GM12878 (cell line): Measurements from ENCODE around the gene SUOX. TPM values are rescaled to one million over a fixed set of nuclear protein-coding genes. Genes with fewer than 3 reads are reported as not detected.
A peak's percentile ranks its signal among the peaks of the same experiment; 100 is the strongest.

ENCODE experiments used
- ATAC-seq: fragments of 200-7000 bp; cut with Tn5 transposase; 3 replicates; pipeline ENCODE4 v1.9.1; 2020; ENCODE audit warnings: mild to moderate bottlenecking, moderate library complexity
- BruUV-seq: library from RNA; stranded (reverse); fragments of 400-500 nt; replicated peaks from 2 replicates; lab custom pipeline; 2021; lab: Mats Ljungman, UMichigan
- CTCF ChIA-PET: fragments of 300-600 bp; sonication (Branson Sonifier 250); formaldehyde crosslinking; extraction: SDS; loops from one replicate; lab custom pipeline; 2021; ENCODE audit warnings: inconsistent platforms; lab: Yijun Ruan, JAX
- POLR2A ChIA-PET: fragments of 350-600 bp; formaldehyde crosslinking; extraction: SDS; loops from one replicate; lab custom pipeline; 2021; ENCODE audit warnings: inconsistent platforms; lab: Charles Lee
- RAD21 ChIA-PET: fragments of 300-600 bp; sonication (Branson Sonifier 250); formaldehyde crosslinking; loops from one replicate; lab custom pipeline; 2023; ENCODE audit warnings: antibody characterized with exemption; ENCODE audit not compliant: unreplicated experiment; lab: Charles Lee
- SMC1A ChIA-PET: fragments of 300-600 bp; sonication (Branson Sonifier 250); formaldehyde crosslinking; loops from one replicate; lab custom pipeline; 2023; ENCODE audit not compliant: unreplicated experiment, uncharacterized antibody; lab: Charles Lee
- DNase-seq: peaks from one replicate; pipeline ENCODE4 v3.0.0-alpha.2; 2011; ENCODE audit warnings: low read depth, low spot score
- FAIRE-seq: peaks from 3 replicates; lab custom pipeline; 2011; peaks lifted over from hg19 to GRCh38; lab: Jason Lieb, UNC
- H2AFZ ChIP-seq: 2 replicates; pipeline ENCODE4 v1.6.0; 2011; ENCODE audit warnings: low read depth, low read length, control low read depth; ENCODE audit not compliant: control insufficient read depth
- H3K27ac ChIP-seq: 2 replicates; pipeline ENCODE4 v1.5.1; 2011; ENCODE audit warnings: control low read depth; ENCODE audit not compliant: control insufficient read depth, insufficient read depth
- H3K27me3 ChIP-seq, 2 experiments: replicated peaks in 1 of 2; 2 replicates each; pipeline versions ENCODE4 v1.6.0 to v1.6.1; 2011; ENCODE audit warnings: low read length in 1 of 2; ENCODE audit not compliant: control insufficient read depth in 2 of 2, insufficient read depth in 2 of 2
- H3K36me3 ChIP-seq, 2 experiments: 2 replicates each; pipeline ENCODE4 v1.5.1; 2011; ENCODE audit warnings: low read length in 1 of 2; ENCODE audit not compliant: control insufficient read depth in 2 of 2, insufficient read depth in 2 of 2
- H3K4me1 ChIP-seq: 2 replicates; pipeline ENCODE4 v1.6.1; 2011; ENCODE audit warnings: mild to moderate bottlenecking, low read length, moderate library complexity, mixed read lengths; ENCODE audit not compliant: control insufficient read depth, insufficient read depth
- H3K4me2 ChIP-seq: 2 replicates; pipeline ENCODE4 v1.6.0; 2011; ENCODE audit warnings: control low read depth; ENCODE audit not compliant: control insufficient read depth, insufficient read depth
- H3K4me3 ChIP-seq: fragments of 200-600 bp; sonication (generic); 2 replicates; pipeline ENCODE4 v1.5.1; 2016
- H3K79me2 ChIP-seq: 2 replicates; pipeline ENCODE4 v1.6.0; 2011; ENCODE audit warnings: low read length; ENCODE audit not compliant: control insufficient read depth, insufficient read depth
- H3K9ac ChIP-seq: 2 replicates; pipeline ENCODE4 v1.8.0; 2011; ENCODE audit warnings: low read length, control low read depth, mixed read lengths; ENCODE audit not compliant: control insufficient read depth, insufficient read depth
- H3K9me3 ChIP-seq: replicated peaks from 3 replicates; pipeline ENCODE4 v1.5.1; 2011; ENCODE audit warnings: mild to moderate bottlenecking, low read length; ENCODE audit not compliant: control insufficient read depth, insufficient read depth
- H4K20me1 ChIP-seq: 2 replicates; pipeline ENCODE4 v1.6.0; 2011; ENCODE audit not compliant: control insufficient read depth, insufficient read depth
- BHLHE40 ChIP-seq, 2 experiments: fragments of 450-650 bp in 1 of 2; IDR thresholded peaks; 2 replicates each; pipeline ENCODE4 v1.6.1; 2011 to 2017; ENCODE audit warnings: low read depth in 2 of 2, borderline replicate concordance in 1 of 2, improper control_type of control experiment in 1 of 2, low read length in 1 of 2, mild to moderate bottlenecking in 1 of 2
- HSF1 ChIP-seq: fragments of 150-350 bp; IDR thresholded peaks from 2 replicates; pipeline ENCODE4 v1.6.1; 2014; ENCODE audit warnings: mild to moderate bottlenecking, low read depth, low read length
- IKZF2 ChIP-seq, 2 experiments: fragments of 450-650 bp; IDR thresholded peaks; 2 replicates each; pipeline ENCODE4 v1.6.1; 2017; ENCODE audit warnings: mild to moderate bottlenecking in 2 of 2, moderate library complexity in 2 of 2
- NFYB ChIP-seq: IDR thresholded peaks from 2 replicates; pipeline ENCODE4 v1.6.1; 2011; ENCODE audit warnings: low read depth, mild to moderate bottlenecking, low read length, improper control_type of control experiment, moderate library complexity; ENCODE audit not compliant: insufficient read depth
- POU2F2 ChIP-seq: IDR thresholded peaks from 3 replicates; pipeline ENCODE4 v1.6.1; 2011; ENCODE audit warnings: low read depth, mild to moderate bottlenecking, low read length, borderline replicate concordance
- RELA ChIP-seq: fragments of 450-650 bp; IDR thresholded peaks from 2 replicates; pipeline ENCODE4 v1.8.0; 2014; ENCODE audit warnings: borderline replicate concordance; ENCODE audit not compliant: partially characterized antibody
- STAT1 ChIP-seq: fragments of 450-650 bp; conservative IDR thresholded peaks from 2 replicates; pipeline ENCODE4 v1.6.1; 2014; ENCODE audit warnings: antibody characterized with exemption, mild to moderate bottlenecking
- SUZ12 ChIP-seq: fragments of 200-600 bp; sonication (generic); IDR thresholded peaks from one replicate; pipeline ENCODE4 v1.6.1; 2018; ENCODE audit warnings: antibody characterized with exemption, mild to moderate bottlenecking; ENCODE audit not compliant: unreplicated experiment
- WGBS: methylation state at CpG from one replicate; pipeline ENCODE4 v1.1.6; 2016; ENCODE audit warnings: low lambda C conversion rate; ENCODE audit not compliant: insufficient replicate concordance, insufficient coverage; ENCODE audit errors: missing lambda C conversion rate; 5-methylcytosine and 5-hydroxymethylcytosine counted together
- in situ Hi-C: fragments of 300-500 bp; cut with MboI; formaldehyde crosslinking; loops from 9 replicates; pipeline ENCODE4 v1.14.3; 2018; ENCODE audit warnings: mixed read lengths
- intact Hi-C: fragments of 100-400 bp; cut with micrococcal nuclease; formaldehyde crosslinking; loops from one replicate; pipeline ENCODE4 v1.14.2; 2022; ENCODE audit not compliant: unreplicated experiment
- polyA plus RNA-seq, 11 experiments: library from polyadenylated mRNA; depleted of rRNA in 4 of 11; unstranded in 6 of 11; stranded (reverse) in 5 of 11; fragments of >200 nt; fragmentation: Nextera tagmentation in 4 of 11; fragmentation: Illumina TruSeq in 1 of 11; extraction: Ambion mirVana in 4 of 11; extraction: Trizol in 1 of 11; gene quantifications; 1 replicate in 1 of 11; 2 replicates in 10 of 11; pipeline versions ENCODE4 v1.2.1 to v1.2.3, GENCODE V29; 2011 to 2016; ENCODE audit warnings: inconsistent platforms in 2 of 11, missing spikeins in 2 of 11, low read depth in 1 of 11
- total RNA-seq, 4 experiments: library from RNA; depleted of rRNA in 3 of 4; stranded (reverse); fragments of >200 nt in 3 of 4; fragmentation: Illumina TruSeq in 1 of 4; extraction: Trizol in 1 of 4; gene quantifications; 2 replicates each; pipeline versions ENCODE4 v1.2.1 to v1.2.3, GENCODE V29; 2013 to 2021
- TF ChIP-seq, protein P1 (sequence below): fragments of 450-650 bp; IDR thresholded peaks from 2 replicates; pipeline ENCODE4 v1.6.1; 2016; ENCODE audit warnings: mild to moderate bottlenecking
- TF ChIP-seq, protein P2 (sequence below): fragments of 450-650 bp; IDR thresholded peaks from 2 replicates; pipeline ENCODE4 v1.6.1; 2018; ENCODE audit warnings: borderline replicate concordance, mild to moderate bottlenecking; ENCODE audit not compliant: partially characterized antibody

Gene SUOX
- total and polyA plus RNA-seq, 10 of the 15 experiments (the other 5 are each of a cell fraction or from before 2014, with no cell fraction given): 5.1 to 18.8 (median 13.4) TPM

DNA sequence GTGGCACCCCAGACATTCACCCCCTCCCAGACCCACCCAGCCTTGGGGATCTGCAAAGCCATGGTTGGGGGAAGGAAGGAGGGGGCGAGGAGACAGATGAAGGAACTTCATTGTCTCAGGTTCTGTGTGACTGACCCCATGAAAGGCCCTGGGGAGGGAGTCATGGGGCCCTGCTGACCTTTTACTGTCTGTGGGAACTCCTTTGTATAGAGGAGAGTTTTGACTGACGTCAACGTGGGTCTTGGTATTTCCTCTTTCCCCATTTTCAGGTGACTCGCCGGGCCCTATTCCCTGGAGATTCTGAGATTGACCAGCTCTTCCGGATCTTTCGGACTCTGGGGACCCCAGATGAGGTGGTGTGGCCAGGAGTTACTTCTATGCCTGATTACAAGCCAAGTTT lies 26.3 kb upstream of the SUOX start (continued):
- TF ChIP-seq, protein P1, sequence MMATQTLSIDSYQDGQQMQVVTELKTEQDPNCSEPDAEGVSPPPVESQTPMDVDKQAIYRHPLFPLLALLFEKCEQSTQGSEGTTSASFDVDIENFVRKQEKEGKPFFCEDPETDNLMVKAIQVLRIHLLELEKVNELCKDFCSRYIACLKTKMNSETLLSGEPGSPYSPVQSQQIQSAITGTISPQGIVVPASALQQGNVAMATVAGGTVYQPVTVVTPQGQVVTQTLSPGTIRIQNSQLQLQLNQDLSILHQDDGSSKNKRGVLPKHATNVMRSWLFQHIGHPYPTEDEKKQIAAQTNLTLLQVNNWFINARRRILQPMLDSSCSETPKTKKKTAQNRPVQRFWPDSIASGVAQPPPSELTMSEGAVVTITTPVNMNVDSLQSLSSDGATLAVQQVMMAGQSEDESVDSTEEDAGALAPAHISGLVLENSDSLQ: peak; percentile 20; the same call in 1 of the 2 replicates
- TF ChIP-seq, protein P2, sequence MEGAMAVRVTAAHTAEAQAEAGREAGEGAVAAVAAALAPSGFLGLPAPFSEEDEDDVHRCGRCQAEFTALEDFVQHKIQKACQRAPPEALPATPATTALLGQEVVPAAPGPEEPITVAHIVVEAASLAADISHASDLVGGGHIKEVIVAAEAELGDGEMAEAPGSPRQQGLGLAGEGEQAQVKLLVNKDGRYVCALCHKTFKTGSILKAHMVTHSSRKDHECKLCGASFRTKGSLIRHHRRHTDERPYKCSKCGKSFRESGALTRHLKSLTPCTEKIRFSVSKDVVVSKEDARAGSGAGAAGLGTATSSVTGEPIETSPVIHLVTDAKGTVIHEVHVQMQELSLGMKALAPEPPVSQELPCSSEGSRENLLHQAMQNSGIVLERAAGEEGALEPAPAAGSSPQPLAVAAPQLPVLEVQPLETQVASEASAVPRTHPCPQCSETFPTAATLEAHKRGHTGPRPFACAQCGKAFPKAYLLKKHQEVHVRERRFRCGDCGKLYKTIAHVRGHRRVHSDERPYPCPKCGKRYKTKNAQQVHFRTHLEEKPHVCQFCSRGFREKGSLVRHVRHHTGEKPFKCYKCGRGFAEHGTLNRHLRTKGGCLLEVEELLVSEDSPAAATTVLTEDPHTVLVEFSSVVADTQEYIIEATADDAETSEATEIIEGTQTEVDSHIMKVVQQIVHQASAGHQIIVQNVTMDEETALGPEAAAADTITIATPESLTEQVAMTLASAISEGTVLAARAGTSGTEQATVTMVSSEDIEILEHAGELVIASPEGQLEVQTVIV: no peak
- TF ChIP-seq IKZF2 (IDR thresholded peaks at IDR 0.05) (peak; percentile 29 to 70; a peak in 2 of 4 replicates), BHLHE40 (IDR thresholded peaks at IDR 0.05; ENCODE audit: borderline replicate concordance in 1 of 2, low read depth in 2 of 2, low read length in 1 of 2) (peak in 1 of 2 experiments; percentile 21; a peak in 1 of 4 replicates)

DNA sequence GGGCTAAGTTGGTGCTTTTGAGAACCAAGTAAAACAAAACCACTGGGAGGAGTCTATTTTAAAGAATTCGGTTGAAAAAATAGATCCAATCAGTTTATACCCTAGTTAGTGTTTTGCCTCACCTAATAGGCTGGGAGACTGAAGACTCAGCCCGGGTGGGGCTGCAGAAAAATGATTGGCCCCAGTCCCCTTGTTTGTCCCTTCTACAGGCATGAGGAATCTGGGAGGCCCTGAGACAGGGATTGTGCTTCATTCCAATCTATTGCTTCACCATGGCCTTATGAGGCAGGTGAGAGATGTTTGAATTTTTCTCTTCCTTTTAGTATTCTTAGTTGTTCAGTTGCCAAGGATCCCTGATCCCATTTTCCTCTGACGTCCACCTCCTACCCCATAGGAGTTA lies 25.0 kb upstream of the SUOX start:
- H3K9me3 ChIP-seq: no peaks in the 10 kb centered on the region
- POLR2A ChIA-PET: interaction anchor here (0.6 to 3.6 kb wide), 4 partner anchors 12 to 155 kb away, joined by 3 to 85 read pairs (median 56); partner anchors contain the start of genes DGKA, PYM1 and SUOX
- 50% methylated on average over 3 of the region's 3 CpGs for WGBS

More for the DNA sequence above, 25.0 kb upstream of the SUOX start:
- no peak for TF ChIP-seq POU2F2
- TF ChIP-seq SUZ12: no peak
- peak; percentile 59; the same call in 1 of the 2 replicates for TF ChIP-seq NFYB
- no peak for TF ChIP-seq STAT1
- TF ChIP-seq RELA: no peak
- TF ChIP-seq HSF1: no peak
- Histone ChIP-seq H4K20me1 (no peaks in the 10 kb centered on the region), H2AFZ (no peak overlapping the region), H3K79me2 (peaks cover 55% of the 10 kb centered on the region), H3K27me3 (no peaks in the 10 kb centered on the region), H3K4me2 (peak overlapping the region; percentile 80), H3K36me3 (peaks cover 0 to 7% of the 10 kb centered on the region in 2 experiments; a peak in 3 of 4 replicates), H3K27ac (peak overlapping the region; percentile 64), H3K4me3 (peak overlapping the region; percentile 82; the same call in 1 of the 2 replicates), H3K9ac (peak overlapping the region; percentile 78), H3K4me1 (peaks cover 7% of the 10 kb centered on the region; the same call in 1 of the 2 replicates)
- DNase-seq: no peak
- CTCF ChIA-PET: interaction anchor here (3.1 kb wide), 1 partner anchor 33 kb away, joined by 22 read pairs; no protein-coding TSS in a partner anchor
- in situ Hi-C loops (no loop called here), intact Hi-C loops (loop anchor here (5.0 kb wide), 1 partner anchor 475 kb away; the partner anchor contains the start of gene TIMELESS)
- no peak for ATAC-seq
- RAD21 ChIA-PET: interaction anchor here (3.5 kb wide), 1 partner anchor 24 kb away, joined by 30 read pairs; the partner anchor contains the start of gene SUOX
- FAIRE-seq: no peak
- SMC1A ChIA-PET: interaction anchor here (2.9 kb wide), 1 partner anchor 11 kb away, joined by 37 read pairs; no protein-coding TSS in a partner anchor
- BruUV-seq: no TSS peak
